HG03521 (cell line): Measurements from ENCODE around the gene BCOR.

ENCODE experiments used
- ATAC-seq: cut with Tn5 transposase; IDR thresholded peaks from one replicate; pipeline ENCODE4 v1.9.1; 2021; ENCODE audit warnings: mild to moderate bottlenecking, moderate library complexity; ENCODE audit not compliant: unreplicated experiment

The BCOR gene

DNA sequence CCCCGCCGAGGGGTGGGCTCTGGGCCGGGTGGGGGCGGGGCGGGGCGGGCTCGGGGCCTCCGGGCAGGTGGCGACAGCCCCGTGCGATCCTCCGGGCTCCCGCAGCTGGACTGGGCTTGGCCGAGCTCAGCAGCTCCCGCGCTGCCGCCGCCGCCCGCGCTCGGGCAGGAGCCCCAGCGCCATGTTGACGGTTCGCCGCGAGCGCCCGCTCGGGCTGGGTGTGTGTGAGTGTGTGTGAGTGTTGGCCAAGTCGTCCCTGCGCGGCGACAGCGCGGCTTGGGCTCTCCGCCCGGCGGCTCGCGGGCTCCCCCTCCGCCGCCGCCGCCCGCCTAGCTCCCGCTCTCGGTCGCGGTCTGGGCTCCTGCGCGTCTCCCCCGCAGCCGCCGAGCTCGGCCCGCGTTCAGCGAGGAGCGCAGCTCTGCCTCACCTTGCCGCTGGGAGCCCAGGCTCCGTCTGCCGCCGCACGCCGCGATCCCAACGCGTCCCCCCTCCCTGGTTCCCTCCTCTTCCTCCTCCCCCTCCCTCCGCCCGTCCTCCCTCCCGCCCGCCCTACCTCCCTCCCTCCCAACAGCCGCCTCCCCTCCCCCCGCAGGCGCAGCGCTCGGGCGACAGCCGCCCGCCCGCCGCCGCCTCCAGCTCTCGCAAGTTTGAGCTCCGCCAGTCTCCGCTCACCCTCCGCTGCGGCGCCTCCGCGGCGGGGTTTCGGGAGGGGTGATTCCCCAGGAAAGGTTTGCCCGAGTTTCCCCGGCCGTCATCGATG is at the start of gene BCOR:
TSS of gene BCOR (minus strand) at position 455 of the 760 bp plus-strand sequence. CDS start 20,029 bp downstream, outside the sequence.
- peak; percentile 28 for ATAC-seq

DNA sequence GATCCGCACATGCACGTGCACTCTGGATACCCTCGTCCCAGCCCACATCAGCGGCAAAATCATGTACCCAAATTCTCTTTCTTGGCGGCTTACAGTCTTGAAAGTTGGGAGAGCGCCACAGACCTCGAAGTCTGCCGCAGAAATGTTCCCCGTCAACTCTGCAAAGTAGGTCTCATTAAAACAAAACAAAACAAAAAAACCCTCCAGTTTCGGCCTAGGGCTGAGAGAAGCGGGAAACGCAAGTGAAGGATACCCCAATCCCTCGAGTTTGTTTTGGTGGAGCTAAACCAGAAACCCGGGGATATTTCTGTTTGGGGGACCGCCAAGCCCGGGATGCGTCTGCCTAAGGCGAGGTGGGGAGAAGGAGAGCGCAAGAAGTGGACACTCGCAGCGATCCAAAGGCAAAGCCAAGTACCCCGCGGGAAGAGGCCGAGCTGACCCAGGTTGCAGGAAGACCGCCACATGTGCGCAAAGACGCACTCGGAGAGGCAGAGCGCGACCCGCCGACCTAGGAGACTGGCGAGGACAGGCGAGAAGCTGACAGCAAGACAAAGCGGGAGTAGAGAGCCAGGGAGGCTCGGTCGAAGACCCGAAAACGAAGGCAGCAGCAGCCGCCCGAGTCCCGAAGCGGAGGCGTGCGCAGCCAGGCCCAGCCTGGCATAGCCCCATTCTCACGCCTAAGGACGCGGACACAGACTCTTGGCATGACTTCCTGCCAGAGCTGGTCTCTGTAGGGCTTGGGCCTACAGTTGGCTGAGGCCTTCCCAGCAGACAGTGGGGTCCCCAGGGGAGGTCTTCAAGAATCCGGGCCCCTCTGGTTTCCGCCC is 49.6 kb upstream of the BCOR start:
- no peak for ATAC-seq

DNA sequence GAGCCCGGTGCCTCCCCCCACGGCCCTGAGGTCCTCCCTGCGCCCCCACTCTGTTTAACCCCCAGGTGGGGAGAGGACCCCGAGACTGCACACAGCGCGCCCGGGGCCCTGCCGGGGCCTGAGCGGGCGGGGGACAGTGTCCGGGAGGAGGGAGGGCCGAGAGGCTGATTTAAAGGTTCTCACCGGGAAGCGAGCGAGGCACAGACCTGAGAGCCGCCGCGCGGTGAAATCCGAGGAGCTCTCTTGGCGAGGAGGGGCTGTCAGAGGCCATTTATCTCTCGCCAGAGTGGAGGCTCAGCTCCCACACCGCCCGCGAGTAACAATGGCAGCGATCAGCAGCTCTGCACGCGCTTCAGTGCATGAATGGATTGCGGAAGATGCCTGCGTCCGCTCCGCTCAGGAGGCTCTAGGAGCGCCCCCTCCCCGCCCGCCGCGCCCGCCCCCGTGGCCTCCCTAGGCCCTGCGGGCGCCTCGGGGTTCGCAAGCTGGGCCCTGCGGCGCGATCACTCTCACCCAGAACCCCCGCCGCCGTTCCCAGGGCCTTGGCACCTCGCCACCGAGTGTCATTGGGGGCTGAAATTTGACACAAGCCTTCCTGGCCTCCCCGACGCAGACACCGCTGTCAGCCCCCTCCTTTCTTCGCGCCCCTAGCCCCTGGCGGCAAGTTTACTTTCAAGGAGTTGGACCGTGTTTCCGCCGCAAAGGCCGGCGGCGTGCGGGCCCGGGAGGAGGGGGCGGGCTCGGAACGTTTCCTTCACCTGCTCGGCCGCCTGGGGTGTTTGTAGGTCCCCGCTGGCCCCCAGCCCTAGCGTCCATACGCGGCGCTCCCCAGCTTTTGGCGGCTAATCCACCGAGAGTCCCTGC is 48.7 kb upstream of the BCOR start:
- no peak for ATAC-seq

DNA sequence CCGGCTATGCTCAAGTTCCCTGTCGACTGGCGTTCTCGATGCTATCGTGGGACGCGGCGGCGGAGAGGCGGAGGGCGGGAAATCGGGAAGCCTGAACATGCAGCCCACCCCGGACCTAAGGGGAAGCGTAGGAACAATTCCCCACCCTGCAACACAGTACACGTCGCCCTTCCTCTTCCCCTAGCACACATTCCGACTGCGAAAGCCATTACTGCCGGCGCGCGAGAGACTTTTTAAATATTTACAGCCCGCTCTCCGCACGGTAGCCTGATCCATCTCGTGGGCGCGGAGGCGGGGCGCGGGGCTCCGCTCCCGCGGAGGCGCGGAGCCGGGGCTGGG is 48.1 kb upstream of the BCOR start:
- no peak for ATAC-seq

DNA sequence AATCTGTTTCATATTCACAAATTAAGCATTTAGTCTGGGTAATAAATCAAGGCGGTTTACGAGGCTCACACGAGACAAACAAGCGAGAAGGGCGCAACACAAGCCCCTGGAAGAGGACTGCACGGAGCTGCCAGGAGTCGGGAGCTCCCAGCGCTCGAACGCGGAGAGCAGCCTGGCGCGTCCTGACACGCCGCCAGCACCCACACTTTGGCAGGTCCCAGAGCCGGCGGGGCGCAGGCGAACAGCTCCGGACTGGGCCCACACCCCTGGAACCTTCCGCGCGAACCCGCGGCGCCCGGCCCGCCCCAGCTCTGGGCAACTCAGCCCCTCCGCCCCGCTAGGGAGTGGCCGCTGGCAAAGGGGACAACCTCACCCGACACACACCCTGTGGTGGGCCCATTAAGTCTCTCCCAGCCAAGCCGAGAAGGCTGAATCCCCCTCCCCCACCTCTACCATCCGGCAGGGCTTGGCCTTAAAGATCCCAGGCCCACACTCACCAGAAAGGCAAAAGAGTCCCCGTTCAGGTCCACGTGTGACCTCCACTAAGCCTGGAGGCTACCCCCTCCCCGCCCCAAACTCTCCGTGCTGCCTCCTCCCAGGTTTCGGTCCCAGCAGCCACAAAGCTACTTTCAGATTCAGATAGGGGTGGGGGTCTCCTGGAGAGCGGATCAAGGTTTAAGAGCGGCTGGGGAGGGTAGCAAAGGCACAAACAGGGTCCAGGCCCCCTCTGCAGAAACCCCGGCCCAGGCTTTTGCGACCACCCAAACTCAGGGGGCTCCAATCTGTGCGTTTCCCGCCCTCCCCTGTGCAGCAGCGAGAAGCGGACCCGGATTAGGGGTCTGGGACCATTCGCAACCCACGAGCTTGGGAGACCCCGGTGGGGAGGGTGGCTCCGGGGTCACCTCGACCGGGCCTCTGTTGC is 47.5 kb upstream of the BCOR start:
- ATAC-seq: no peak

DNA sequence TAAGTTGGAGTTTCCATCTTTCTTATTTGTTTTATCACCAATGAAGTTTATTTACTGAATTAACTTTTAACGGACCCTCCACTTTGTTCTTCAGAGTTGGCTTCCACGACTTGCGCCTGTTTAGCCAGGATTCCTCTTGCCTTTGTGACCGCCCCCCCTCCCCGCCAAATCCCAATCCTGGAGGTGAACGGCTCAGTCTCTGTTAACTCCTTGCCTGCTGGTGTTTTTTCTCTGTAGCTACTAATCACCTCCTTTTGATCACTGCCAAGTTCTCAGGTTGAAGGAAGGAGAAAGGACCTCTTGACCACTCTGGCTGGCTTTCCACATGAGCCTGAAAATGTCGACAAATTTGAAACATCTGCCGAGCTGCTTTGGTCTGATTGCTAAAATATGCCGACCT is 46.8 kb upstream of the BCOR start:
- no peak for ATAC-seq

DNA sequence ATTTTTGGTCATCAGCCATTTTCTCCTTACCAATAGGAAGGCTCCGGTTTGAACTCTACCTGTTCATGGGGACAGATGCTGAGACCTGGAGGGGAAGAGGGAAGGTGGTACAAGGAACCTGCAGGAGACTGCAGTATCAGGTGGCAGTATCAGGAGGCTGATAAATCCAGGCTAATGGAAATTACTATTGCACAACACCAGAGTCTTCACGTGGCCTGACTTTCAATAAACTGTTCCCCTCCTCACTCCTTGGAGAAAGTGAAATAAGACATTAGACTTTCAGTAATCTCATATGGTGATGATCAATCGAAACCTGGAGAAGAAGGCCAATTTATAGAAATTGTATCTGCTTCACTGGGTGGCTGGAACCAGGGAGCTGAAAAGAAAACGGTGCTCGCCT is 46.2 kb upstream of the BCOR start:
- ATAC-seq: no peak

DNA sequence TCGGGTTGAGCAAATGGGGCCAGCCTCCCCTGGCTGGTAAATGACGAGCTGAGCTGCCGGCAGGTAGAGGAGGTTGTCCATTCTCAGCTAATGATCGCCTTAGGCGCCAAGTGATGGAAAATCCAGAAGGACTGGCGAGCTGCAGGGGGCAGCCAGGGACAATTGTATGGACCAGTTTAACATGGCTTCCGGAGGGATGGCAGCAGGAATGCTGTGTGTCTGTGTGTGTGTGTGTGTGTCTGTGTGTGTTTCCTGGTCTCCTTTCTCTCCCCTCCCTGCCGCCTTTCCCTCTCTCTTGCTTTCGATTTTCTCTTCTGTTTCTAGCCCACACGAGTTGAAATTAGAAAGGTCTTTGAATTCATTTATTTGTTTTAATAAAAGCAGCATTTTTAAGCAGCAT is 45.2 kb upstream of the BCOR start:
- ATAC-seq: no peak

DNA sequence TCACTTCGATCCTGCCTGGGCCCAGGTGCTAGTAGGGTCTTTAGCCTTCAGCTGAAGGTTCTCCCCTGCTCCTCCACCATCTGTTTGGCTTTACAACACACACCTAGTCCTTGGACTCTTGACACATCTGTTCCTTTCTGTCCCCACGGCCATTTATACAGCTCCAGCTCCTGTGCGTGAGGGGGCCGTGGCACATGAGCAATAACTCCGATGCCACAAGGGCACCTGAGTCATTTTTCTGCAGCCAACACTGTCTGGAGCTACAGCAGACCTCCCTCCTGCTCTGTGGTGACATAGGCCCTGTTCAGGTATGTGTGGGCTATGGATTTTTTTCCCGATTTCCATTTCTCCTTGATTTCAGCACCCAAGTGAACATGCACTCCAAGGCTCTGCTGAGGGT is 44.7 kb upstream of the BCOR start:
- ATAC-seq: no peak

DNA sequence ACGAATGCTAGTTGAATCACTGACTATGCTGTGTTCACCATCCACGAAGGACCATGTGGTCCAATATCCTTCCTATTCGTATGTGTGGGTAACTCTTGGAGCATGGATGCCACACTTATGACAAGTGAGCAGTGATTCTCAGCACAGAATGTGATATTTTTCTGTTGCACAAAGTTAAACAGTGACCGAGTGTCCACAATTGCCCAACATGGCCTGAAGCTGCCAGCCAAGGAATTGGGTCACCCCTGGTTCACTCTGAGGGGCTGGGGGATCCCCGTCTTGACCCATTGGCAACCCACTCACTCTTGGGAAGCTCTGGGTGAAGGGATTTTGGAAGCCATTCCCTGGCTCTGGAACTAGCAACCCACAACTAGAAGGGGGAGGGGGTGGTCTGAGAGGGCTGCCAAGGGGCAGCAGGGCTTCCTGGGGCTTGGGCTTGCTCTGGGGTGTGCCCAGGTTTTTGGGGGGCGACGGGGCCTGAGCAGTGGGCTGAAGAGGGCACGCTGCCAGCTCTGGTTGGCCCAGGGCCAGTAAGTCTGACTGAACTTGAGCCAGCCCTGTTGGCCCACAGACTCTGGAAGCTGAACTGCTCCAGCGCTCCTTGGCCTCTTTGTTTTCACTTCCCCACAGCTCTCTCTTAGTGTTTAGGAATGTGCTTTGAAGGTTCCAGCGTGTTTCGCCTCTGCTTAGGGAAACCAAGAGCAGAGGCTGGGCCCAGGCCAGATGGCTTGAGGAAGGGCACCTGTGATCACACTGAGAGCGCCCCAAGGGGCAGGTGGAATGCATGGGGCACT is 43.1 kb upstream of the BCOR start:
- no peak for ATAC-seq

DNA sequence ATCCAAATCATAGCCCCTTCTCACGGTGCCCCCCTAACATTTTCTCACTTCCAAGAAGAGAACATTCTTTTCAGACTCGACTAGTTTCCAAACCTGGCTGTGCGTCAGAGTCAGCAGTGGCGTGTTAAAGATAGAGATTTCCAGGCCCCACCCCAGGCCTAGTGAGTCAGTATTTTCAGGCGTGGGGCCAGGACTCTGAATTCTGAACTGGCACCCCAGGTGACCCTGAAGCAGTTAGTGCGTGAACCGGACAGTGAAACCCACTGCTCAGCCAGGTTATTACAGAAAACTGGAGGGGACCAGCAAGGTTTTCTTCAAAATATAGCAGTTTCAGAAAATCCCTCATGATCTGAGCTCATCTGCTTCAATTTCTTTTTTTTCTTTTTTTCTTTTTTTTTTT is 35.0 kb upstream of the BCOR start:
- no peak for ATAC-seq

DNA sequence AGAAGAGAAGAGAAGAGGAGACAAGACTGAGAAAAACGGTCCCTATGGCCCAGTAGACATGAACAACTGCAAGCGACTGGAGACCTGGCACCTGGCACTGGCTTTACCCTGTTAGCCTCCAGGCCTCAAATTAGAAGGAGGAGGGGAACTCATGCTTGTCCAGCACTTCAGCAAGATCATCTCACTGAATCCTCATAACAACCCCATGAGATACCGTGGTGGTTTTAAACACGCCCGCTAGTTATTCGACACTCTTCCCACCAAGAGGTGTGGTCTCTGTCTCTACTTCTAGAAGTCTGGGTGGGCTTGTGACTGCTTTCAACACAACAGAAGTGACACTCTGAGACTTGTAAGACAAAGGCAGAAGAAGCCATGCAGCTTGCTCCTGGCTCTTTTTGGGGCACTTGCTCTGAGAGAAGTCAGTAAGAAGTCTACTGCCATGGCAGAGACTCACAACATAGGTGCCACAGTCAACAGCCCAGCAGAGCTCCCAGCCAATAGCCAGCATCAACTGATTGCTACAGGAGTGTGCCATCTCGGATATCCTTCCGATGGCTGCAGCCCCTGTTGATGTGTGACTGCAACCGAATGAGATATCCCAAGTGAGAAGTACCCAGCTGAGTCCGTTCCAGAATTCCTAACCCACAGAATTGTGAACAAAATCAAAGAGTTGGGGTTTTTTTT is 34.0 kb upstream of the BCOR start:
- no peak for ATAC-seq

DNA sequence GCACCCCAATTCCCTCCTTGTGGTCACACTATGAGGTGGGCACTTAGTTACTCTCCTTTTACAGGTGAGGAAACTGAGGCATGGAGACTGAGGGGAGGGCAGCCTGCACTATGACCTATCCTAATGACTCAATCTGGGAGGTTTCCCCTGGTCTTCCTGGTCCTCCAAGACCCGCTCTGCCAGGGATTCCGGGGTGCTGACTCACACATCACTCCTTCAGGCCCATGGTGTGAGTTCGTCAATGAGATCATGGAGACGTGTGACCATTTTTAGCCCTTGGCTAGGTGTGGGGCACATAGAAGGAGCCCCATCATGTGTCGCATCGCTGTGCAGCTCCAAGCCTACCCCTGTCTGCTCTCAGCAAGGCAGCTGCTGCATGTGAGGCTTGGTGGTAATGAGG is 32.4 kb upstream of the BCOR start:
- no peak for ATAC-seq

DNA sequence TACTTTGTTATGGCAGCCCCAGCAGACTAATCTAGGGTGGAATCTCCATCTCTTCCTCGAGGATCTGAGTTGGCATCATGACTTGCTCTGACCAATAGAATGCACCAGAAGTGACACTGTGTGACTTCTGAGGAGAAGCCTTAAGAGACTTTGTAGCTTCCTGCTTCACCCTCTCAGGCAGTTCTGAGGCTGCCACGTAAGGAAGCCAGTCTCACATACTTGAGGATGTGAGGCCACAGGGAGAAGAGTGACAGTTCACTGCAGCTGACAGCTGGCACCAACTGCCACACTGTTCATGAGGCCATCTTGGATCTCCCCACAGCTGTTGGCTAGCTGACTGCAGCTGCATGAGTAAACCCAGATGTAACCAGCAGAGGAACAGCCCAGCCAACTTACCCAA is 29.3 kb upstream of the BCOR start:
- ATAC-seq: no peak

DNA sequence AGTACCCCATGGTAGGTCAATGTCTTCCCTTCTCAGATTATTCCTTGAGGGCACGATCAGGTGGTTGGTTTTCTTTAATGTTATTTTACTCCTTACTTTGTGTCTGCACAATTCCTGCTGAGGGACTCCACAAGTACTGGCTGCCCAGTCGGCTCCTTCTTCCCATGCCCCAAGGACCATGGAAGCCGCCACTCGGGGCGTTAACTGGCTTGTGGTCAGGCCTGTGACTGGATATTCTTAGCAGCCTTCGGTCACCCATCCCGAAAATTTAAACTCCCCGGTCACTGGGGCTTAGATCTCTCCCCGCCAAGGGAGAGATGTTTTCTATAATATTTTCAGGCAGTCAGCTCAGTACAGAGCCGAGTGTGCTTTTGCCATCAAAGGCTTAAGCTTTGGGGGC is 24.7 kb upstream of the BCOR start:
- ATAC-seq: no peak

DNA sequence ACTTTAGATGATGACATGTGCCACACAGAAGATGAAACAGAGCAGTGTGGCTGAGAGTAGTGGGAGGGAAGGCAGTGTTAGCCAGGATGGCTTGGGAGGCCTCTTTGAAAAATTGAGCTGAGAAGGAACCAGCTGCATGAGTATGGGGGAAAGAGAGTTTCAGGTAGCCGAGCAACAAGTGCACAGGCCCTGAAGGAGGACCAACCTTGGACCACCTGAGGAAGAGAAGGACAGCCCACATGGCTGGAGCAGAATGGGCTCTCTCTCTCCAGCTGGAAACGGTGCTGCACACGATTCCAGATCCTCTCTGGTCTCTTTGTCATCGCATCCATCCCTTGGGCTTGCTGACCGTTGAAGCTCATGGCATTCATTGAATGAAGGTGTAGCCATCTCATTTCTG is 23.9 kb upstream of the BCOR start:
- ATAC-seq: no peak

DNA sequence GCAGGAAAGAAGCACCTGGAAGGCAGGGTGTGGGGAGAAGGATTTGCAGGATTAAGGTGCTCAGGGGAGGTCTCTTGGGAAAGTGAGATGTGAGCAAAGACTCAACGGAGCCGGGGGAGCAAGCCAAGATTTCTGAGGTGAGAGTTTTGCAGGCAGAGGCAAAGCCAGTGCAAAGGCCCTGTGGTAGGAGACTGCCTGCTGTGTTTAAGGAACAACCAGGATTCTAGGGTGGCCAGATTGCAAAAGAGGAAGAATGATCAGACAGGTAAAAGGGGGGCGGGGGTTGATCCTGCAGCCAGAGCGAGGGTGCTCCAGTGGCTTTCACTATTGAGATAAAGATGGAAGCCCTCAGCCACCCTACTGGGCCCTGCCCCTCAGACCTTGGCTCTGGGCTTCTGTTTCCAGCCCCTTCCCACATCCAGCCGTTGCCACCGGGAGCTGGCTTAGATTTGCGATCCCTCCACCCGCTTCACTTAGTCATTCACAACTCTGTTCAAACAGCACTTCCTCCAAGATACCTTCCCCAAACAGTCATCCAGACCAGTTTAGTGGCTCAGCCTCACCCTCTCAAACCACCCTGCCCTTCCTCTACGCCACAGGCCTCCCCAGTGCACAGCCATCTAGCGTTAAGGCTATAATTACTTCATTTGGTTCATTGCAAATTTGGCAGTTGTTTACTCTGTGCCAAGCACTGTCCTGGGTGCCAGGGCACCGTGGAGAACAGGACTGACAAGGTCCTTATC is 23.3 kb upstream of the BCOR start:
- ATAC-seq: no peak

DNA sequence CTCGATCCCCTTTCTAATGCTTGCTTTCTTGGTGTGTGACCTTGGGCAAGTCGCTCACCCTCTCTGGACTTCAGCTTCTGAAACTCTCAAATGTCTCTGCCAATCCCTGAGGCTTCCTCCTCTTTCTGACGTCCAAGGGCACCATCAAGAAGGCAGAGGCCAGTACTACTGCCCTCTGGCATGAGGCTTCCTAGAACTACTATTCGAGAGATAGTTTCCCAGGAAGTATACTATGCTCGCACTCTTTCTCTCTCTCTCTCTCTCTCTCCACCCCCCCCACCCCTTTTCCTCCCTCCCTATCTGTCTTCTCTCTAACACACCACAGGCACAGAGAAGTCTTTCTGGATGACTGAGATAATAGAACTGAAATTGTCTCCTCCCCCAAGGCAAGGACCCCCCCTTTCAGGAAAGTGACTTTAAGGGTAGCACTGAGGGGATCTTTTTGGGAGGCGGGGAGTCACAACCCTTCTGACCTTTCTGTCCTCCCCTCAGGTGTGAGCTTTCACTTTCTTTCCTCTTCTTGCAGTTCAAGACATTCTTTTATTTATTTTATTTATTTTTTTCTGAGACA is 20.0 kb upstream of the BCOR start:
- no peak for ATAC-seq
